GM06990 (cell line): ENCODE data around the gene PCDHGB2.
"Not testable (repeated sequence)": the region's sequence is repeated elsewhere in the genome, so short reads cannot be mapped to it uniquely, and the experiment has no call there.

ENCODE experiments used
- DNase-seq: peaks from one replicate; pipeline ENCODE4 v3.0.0-alpha.2; 2011; ENCODE audit not compliant: insufficient read length; ENCODE audit errors: extremely low read depth
- H3K27me3 ChIP-seq: replicated peaks from 2 replicates; pipeline ENCODE4 v1.6.0; 2011; ENCODE audit warnings: low read length; ENCODE audit not compliant: control insufficient read depth, insufficient read depth
- H3K36me3 ChIP-seq: 2 replicates; pipeline ENCODE4 v1.5.1; 2011; ENCODE audit warnings: low read length; ENCODE audit not compliant: control insufficient read depth, insufficient read depth
- H3K4me3 ChIP-seq: replicated peaks from 2 replicates; pipeline ENCODE4 v1.5.1; 2011; ENCODE audit warnings: low read depth, mild to moderate bottlenecking, control low read depth, low read length
- TF ChIP-seq, protein P1 (sequence below): IDR thresholded peaks from 2 replicates; pipeline ENCODE4 v1.5.1; 2011; ENCODE audit warnings: low read length, control low read depth, mild to moderate bottlenecking, inconsistent platforms; ENCODE audit not compliant: insufficient read depth, poor library complexity, severe bottlenecking

The PCDHGB2 gene

DNA sequence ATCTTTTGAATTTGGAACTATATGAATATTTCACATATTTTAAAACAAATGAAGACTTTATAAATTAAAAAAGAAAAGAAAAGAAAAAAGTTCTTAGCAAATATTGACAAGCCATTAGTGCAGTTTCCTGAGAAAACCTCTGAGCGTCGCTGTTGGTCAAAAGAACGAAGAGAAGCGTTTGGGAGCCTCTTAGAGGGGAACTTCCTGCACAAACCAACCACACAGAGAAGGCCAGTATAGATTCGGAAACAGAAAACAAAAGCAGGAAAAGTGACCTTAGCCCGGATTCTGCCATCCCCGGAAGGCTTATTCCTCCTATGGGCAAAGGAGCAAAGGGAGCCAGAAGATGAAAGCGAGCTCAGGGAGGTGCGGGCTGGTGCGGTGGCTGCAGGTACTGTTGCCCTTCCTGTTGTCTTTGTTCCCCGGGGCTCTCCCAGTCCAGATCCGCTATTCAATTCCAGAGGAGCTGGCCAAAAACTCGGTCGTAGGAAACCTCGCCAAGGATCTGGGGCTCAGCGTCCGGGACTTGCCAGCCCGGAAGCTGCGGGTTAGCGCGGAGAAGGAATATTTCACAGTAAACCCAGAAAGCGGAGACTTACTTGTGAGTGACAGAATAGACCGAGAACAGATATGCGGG, at the start of gene PCDHGB2:
PCDHGB2 (plus strand) TSS at position 205 of the 637 bp plus-strand sequence; CDS start at position 347, 142 bp downstream.
- H3K4me3 ChIP-seq = peak within 1 kb of the TSS; percentile 77
- no peaks in the 10 kb centered on the region for H3K27me3 ChIP-seq
- DNase-seq = peak; percentile 41
- TF ChIP-seq, protein P1, sequence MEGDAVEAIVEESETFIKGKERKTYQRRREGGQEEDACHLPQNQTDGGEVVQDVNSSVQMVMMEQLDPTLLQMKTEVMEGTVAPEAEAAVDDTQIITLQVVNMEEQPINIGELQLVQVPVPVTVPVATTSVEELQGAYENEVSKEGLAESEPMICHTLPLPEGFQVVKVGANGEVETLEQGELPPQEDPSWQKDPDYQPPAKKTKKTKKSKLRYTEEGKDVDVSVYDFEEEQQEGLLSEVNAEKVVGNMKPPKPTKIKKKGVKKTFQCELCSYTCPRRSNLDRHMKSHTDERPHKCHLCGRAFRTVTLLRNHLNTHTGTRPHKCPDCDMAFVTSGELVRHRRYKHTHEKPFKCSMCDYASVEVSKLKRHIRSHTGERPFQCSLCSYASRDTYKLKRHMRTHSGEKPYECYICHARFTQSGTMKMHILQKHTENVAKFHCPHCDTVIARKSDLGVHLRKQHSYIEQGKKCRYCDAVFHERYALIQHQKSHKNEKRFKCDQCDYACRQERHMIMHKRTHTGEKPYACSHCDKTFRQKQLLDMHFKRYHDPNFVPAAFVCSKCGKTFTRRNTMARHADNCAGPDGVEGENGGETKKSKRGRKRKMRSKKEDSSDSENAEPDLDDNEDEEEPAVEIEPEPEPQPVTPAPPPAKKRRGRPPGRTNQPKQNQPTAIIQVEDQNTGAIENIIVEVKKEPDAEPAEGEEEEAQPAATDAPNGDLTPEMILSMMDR = peak; percentile 80
- H3K36me3 ChIP-seq = no peaks in the 10 kb centered on the region

DNA sequence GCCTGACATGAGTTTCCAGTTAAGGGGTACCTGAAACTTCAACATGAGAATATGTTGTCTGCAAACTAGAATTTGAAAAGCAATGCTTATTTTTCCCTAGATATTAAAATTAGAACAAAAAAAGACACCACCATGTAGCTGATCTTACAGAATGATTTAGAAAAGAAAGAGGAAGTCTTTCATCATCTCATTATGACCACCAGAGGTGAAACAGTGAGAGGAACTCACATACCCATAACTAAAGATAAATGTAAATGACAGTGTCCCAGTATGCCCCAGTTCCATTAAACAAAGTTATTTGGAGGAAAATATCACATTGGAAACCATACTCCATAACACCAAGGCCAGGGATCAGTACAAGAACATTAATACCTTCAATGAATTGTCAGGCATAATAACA, 46.1 kb upstream of the PCDHGB2 start:
- DNase-seq = no peak
- H3K27me3 ChIP-seq = no peaks in the 10 kb centered on the region
- H3K4me3 ChIP-seq = no peak overlapping the region
- H3K36me3 ChIP-seq = no peaks in the 10 kb centered on the region
- TF ChIP-seq, protein P1 = no peak

DNA sequence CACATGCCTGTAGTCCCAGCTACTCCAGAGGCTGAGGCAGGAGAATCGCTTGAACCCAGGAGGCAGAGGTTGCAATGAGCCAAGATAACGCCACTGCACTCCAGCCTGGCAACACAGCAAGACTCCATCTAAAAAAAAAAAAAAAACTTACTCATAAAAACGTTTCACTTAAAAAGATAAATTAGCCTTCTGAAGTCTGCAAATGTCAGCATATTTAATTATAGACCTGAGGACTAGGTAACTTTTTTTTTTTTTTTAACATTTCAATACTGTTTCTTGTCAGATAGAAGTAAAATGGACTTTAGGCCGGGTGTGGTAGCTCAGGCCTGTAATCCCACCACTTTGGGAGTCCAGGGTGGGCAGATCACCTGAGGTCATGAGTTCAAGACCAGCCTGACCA, 42.8 kb upstream of the PCDHGB2 start:
- not testable (repeated sequence) for H3K4me3 ChIP-seq, H3K27me3 ChIP-seq, DNase-seq, H3K36me3 ChIP-seq

DNA sequence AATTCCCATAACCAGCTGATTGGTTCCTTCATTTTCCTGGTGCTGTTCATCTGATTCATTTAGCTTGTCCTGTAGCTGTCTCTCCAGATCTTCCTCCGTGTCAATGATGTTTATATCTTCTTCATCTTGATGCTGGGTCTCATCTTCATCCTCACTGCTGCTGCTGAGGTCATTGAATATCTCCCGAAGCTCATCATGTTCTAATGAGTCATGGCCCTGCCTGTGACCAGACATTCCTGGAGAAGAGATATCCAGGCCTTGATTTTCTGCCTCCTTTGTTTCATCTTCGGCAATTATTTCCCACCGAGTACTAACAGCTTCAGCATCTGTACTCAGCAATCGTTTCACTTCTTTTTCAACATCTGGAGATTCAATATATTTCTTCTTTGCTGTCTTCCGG, 40.6 kb upstream of the PCDHGB2 start:
- H3K36me3 ChIP-seq = peaks cover 6% of the 10 kb centered on the region; the same call in 1 of the 2 replicates
- DNase-seq = no peak
- no peaks in the 10 kb centered on the region for H3K27me3 ChIP-seq
- TF ChIP-seq, protein P1 = no peak
- no peak overlapping the region; the same call in 1 of the 2 replicates for H3K4me3 ChIP-seq

DNA sequence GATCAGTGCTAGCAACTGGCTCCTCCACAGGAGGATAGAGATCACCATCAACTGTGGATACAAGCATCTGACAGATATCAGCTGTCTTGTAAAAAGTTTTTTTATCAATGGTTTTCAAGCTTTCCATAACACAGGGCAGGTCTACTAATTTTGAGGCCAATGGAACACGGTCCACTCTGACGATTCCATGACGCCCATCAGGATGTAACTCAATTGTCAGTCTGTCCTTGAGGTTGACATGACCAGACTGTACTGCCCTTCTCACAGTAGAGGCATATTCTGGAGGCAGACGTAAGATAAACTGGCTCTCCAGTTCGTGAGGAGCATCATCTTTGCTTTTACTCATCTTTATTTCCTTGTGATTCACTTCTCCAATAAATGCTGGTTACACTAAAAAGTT, 40.1 kb upstream of the PCDHGB2 start:
- H3K4me3 ChIP-seq = peak overlapping the region; percentile 82
- H3K36me3 ChIP-seq = peaks cover 6% of the 10 kb centered on the region; the same call in 1 of the 2 replicates
- no peaks in the 10 kb centered on the region for H3K27me3 ChIP-seq
- no peak for DNase-seq
- TF ChIP-seq, protein P1 = no peak

DNA sequence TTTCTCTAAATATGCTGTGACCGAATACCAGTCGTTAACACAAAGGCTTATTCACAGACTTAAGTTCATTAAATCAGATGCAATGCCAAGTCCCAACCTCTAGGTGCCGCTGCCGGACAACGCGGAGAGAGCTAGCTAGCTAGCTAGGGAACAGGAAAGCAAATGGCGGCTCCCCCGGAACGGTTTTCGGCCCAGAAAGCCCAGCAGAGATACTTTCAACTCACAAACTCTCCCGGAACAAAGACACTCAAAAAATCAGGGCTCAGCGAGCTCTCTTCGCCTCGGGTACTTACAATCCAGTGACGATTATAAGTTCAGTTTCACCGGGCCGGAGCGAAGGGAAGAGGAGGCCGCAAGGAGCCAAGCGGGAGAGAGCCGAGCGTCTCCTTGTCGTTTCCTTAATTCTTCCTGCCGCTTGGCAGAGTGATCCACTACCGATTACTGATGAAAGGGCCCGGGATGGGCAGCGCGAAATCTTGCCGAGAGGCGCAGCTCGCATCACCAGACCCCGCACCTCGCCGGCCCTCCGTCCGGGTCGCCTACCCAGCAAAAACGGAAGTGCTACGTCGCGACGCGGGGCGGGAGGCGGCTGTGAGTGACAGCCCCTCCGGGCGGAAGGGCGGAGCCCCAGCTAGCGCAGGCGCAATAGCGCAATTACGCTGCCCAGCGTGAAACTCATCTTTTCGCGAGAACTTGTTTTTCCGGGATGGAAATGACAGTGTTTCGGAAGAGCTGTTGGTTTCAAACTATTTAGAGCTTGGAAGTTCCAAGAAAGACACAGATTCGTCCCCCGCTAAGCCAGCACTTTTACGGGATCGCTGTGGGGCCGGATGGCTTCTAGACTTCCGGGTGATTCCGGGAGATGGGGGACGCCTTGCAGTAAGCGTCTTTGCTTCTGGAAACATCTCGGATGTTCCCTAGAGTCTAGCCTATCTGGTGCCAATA, 39.3 kb upstream of the PCDHGB2 start, which contains the start of gene TAF7:
TAF7 (minus strand) TSS at position 560 of the 945 bp plus-strand sequence. CDS start 740 bp downstream, outside the sequence.
- H3K27me3 ChIP-seq = no peaks in the 10 kb centered on the region
- TF ChIP-seq, protein P1 = peak; percentile 91
- H3K4me3 ChIP-seq = peak within 1 kb of the TSS; percentile 82
- peaks cover 6% of the 10 kb centered on the region; the same call in 1 of the 2 replicates for H3K36me3 ChIP-seq
- peak; percentile 96 for DNase-seq
